ENCODE measurements around the gene DGKB.

DNA sequence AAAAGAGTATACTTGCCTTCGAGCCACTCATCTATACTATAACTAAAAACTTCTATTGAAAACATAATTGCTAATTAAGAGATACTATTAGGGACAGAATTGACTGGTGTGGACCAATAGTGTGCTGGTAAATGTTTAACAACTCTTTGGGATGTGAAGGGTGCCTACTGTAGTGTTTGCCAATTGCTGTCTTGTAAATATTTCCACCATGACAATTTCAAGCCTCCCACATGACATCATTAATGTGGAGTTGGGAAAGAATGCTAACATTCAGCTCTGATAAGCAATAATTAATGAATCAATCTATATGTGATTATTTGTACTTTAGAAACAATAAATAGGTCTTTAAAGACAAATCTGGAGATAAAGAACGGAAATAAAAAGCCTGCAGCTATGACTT lies 136.8 kb downstream of the DGKB start:
- TF ChIP-seq, protein P1, sequence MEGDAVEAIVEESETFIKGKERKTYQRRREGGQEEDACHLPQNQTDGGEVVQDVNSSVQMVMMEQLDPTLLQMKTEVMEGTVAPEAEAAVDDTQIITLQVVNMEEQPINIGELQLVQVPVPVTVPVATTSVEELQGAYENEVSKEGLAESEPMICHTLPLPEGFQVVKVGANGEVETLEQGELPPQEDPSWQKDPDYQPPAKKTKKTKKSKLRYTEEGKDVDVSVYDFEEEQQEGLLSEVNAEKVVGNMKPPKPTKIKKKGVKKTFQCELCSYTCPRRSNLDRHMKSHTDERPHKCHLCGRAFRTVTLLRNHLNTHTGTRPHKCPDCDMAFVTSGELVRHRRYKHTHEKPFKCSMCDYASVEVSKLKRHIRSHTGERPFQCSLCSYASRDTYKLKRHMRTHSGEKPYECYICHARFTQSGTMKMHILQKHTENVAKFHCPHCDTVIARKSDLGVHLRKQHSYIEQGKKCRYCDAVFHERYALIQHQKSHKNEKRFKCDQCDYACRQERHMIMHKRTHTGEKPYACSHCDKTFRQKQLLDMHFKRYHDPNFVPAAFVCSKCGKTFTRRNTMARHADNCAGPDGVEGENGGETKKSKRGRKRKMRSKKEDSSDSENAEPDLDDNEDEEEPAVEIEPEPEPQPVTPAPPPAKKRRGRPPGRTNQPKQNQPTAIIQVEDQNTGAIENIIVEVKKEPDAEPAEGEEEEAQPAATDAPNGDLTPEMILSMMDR (IDR thresholded peaks at IDR 0.05): no peak
- TF ChIP-seq POLR2A (IDR thresholded peaks at IDR 0.05): no peak
- no peak for TF ChIP-seq EP300 (IDR thresholded peaks at IDR 0.05)
